Ishikawa (cell line): Measurements from ENCODE around the gene EXOG.

Experiments used
- CEBPB ChIP-seq: IDR thresholded peaks from 2 replicates; pipeline ENCODE4 v1.6.1; 2012
- CREB1 ChIP-seq: IDR thresholded peaks from 2 replicates; pipeline ENCODE4 v1.6.1; 2012; ENCODE audit warnings: low read depth
- EGR1 ChIP-seq: IDR thresholded peaks from 2 replicates; pipeline ENCODE4 v1.6.1; 2012
- EP300 ChIP-seq: IDR thresholded peaks from 2 replicates; pipeline ENCODE4 v1.6.1; 2012; ENCODE audit warnings: borderline replicate concordance
- FOXM1 ChIP-seq: IDR thresholded peaks from 2 replicates; pipeline ENCODE4 v1.6.1; 2012; ENCODE audit warnings: low read depth, borderline replicate concordance
- MAX ChIP-seq: IDR thresholded peaks from 2 replicates; pipeline ENCODE4 v1.6.1; 2012
- NFIC ChIP-seq: IDR thresholded peaks from 2 replicates; pipeline ENCODE4 v1.6.1; 2012
- RAD21 ChIP-seq: IDR thresholded peaks from 2 replicates; pipeline ENCODE4 v1.6.1; 2012; ENCODE audit warnings: low read depth
- REST ChIP-seq: IDR thresholded peaks from 2 replicates; pipeline ENCODE4 v1.6.1; 2012; ENCODE audit warnings: low read depth, mild to moderate bottlenecking
- TAF1 ChIP-seq: IDR thresholded peaks from 2 replicates; pipeline ENCODE4 v1.6.1; 2012; ENCODE audit warnings: low read depth, mild to moderate bottlenecking
- TCF12 ChIP-seq: IDR thresholded peaks from 2 replicates; pipeline ENCODE4 v1.6.1; 2012; ENCODE audit warnings: low read depth
- TEAD4 ChIP-seq: IDR thresholded peaks from 2 replicates; pipeline ENCODE4 v1.6.1; 2012
- USF1 ChIP-seq: IDR thresholded peaks from 2 replicates; pipeline ENCODE4 v1.6.1; 2012
- ZBTB7A ChIP-seq: IDR thresholded peaks from 2 replicates; pipeline ENCODE4 v1.6.1; 2012; ENCODE audit warnings: low read depth

DNA sequence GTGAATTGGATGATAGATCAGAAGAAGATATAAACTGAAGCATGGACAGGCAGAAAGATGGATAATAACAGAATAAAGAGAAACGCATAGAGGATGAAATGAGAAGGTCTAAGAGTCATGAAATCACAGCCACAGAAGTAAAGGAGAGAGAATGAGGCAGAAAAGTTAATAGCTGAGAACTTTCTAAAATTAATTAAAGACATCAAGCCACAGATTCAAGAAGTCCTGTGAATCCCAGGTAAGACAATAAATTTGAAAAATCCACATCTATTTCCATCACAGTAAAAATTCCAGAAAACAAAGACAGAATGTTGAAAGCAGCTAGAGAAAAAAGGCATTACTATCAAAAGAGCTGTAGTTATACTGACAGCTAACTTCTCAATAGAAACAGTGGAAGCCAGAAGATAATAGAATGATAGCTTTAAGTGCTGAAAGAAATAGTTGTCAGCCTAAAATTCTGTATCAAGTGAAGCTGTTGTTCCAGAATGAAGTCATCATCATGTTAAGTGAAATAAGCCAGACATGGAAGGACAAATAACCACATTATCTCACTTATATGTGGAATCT, 30.5 kb upstream of the EXOG start:
- no peak for TF ChIP-seq EP300
- no peak for TF ChIP-seq USF1
- no peak for TF ChIP-seq RAD21
- TF ChIP-seq TAF1, result no peak
- TF ChIP-seq EGR1, result no peak
- no peak for TF ChIP-seq CEBPB
- no peak for TF ChIP-seq MAX
- TF ChIP-seq TCF12, result no peak
- TF ChIP-seq CREB1, result no peak
- no peak for TF ChIP-seq FOXM1
- no peak for TF ChIP-seq NFIC
- TF ChIP-seq TEAD4, result no peak
- TF ChIP-seq REST, result no peak
- no peak for TF ChIP-seq ZBTB7A
